Vagina (tissue), 2 donors: ENCODE data around the gene CAPN7.

Experiments used
- POLR2A ChIP-seq, 2 donors: fragments of 450-650 bp; IDR thresholded peaks; one replicate each; pipeline ENCODE4 v1.6.1; 2017; ENCODE audit warnings: antibody characterized with exemption in 2 of 2, mild to moderate bottlenecking in 2 of 2, moderate library complexity in 2 of 2
- POLR2AphosphoS5 ChIP-seq, 2 donors: sonication (generic); formaldehyde crosslinking; IDR thresholded peaks; one replicate each; pipeline ENCODE4 v1.9.0; 2017; ENCODE audit warnings: antibody characterized with exemption in 2 of 2, mild to moderate bottlenecking in 2 of 2, low read depth in 1 of 2; ENCODE audit not compliant: insufficient read depth in 1 of 2
- TF ChIP-seq, protein P1 (sequence below), 3 experiments: fragments of 450-650 bp in 2 of 3; fragments of 200-600 bp in 1 of 3; sonication (generic) in 1 of 3; IDR thresholded peaks; one replicate each; pipeline ENCODE4 v1.5.1; 2017 to 2019; ENCODE audit warnings: antibody characterized with exemption in 3 of 3, mild to moderate bottlenecking in 2 of 3, moderate library complexity in 2 of 3

- TF ChIP-seq, protein P1, sequence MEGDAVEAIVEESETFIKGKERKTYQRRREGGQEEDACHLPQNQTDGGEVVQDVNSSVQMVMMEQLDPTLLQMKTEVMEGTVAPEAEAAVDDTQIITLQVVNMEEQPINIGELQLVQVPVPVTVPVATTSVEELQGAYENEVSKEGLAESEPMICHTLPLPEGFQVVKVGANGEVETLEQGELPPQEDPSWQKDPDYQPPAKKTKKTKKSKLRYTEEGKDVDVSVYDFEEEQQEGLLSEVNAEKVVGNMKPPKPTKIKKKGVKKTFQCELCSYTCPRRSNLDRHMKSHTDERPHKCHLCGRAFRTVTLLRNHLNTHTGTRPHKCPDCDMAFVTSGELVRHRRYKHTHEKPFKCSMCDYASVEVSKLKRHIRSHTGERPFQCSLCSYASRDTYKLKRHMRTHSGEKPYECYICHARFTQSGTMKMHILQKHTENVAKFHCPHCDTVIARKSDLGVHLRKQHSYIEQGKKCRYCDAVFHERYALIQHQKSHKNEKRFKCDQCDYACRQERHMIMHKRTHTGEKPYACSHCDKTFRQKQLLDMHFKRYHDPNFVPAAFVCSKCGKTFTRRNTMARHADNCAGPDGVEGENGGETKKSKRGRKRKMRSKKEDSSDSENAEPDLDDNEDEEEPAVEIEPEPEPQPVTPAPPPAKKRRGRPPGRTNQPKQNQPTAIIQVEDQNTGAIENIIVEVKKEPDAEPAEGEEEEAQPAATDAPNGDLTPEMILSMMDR (IDR thresholded peaks at IDR 0.05) = no peak
- TF ChIP-seq POLR2A (IDR thresholded peaks at IDR 0.05) (no peak), POLR2AphosphoS5 (IDR thresholded peaks at IDR 0.05; ENCODE audit: insufficient read depth in 1 of 2, low read depth in 1 of 2) (no peak)
Measured at GRCh38 chr3:15165061-15165460, 41.0 kb upstream of the CAPN7 start.
